Transverse colon (tissue), 4 donors: ENCODE results near the gene SLC13A4. TPM values are rescaled to one million over a fixed set of nuclear protein-coding genes. Genes with fewer than 3 reads are reported as not detected.

Experiments
- DNase-seq: peaks from one replicate; pipeline ENCODE4 v3.0.0-alpha.2; 2019
- H3K27ac ChIP-seq, 4 donors: fragments of 200-600 bp; sonication (generic); 2 replicates each; pipeline ENCODE4 v1.5.1; 2016 to 2018; ENCODE audit warnings: inconsistent platforms in 4 of 4
- H3K27me3 ChIP-seq: fragments of 200-600 bp; sonication (generic); 2 replicates; pipeline ENCODE4 v1.5.1; 2017; ENCODE audit warnings: inconsistent platforms
- H3K36me3 ChIP-seq, 4 donors: fragments of 200-600 bp; sonication (generic); 2 replicates each; pipeline ENCODE4 v1.5.1; 2017 to 2019; ENCODE audit warnings: inconsistent platforms in 4 of 4
- H3K4me1 ChIP-seq, 4 donors: fragments of 200-600 bp; sonication (generic); 2 replicates each; pipeline ENCODE4 v1.5.1; 2017 to 2020; ENCODE audit warnings: inconsistent platforms in 4 of 4
- H3K4me3 ChIP-seq, 4 donors: fragments of 200-600 bp; sonication (generic); 1 replicate in 1 of 4; 2 replicates in 3 of 4; pipeline versions ENCODE4 v1.5.1 to v1.6.1; 2017 to 2019; ENCODE audit warnings: inconsistent platforms in 4 of 4
- H3K9me3 ChIP-seq, 2 donors: fragments of 200-600 bp; sonication (generic); 2 replicates each; pipeline ENCODE4 v1.5.1; 2017 to 2019; ENCODE audit warnings: inconsistent platforms in 2 of 2
- EP300 ChIP-seq: sonication (generic); formaldehyde crosslinking; IDR thresholded peaks from one replicate; pipeline ENCODE4 v1.6.1; 2017; ENCODE audit warnings: antibody characterized with exemption, low read depth
- POLR2A ChIP-seq: fragments of 450-650 bp; IDR thresholded peaks from one replicate; pipeline ENCODE4 v1.6.1; 2016; ENCODE audit warnings: antibody characterized with exemption, mild to moderate bottlenecking, moderate library complexity
- POLR2AphosphoS5 ChIP-seq, 3 donors: sonication (generic); formaldehyde crosslinking; IDR thresholded peaks; one replicate each; pipeline ENCODE4 v1.6.1; 2016; ENCODE audit warnings: antibody characterized with exemption in 3 of 3
- WGBS, 2 donors: methylation state at CpG; one replicate each; pipeline ENCODE4 v1.1.5; 2018; ENCODE audit warnings: low coverage in 1 of 2; 5-methylcytosine and 5-hydroxymethylcytosine counted together
- in situ Hi-C, 4 donors: fragments of 200-750 bp; cut with MboI; loops; one replicate each; pipeline versions ENCODE4 v1.15.0 to v1.15.1; 2017; ENCODE audit warnings: low sequenced_read_pairs in 3 of 4, low pct_ligation_motif_present in 1 of 4, low pct_unique_long_range_greater_than_20kb in 1 of 4
- intact Hi-C: fragments of 100-400 bp; cut with DNase I; formaldehyde crosslinking; loops from one replicate; pipeline ENCODE4 v1.15.1; 2023; ENCODE audit warnings: low total_unique reads
- total RNA-seq, 4 donors: library from RNA; depleted of rRNA; stranded (reverse); fragments of >200 nt; gene quantifications; one replicate each; pipeline ENCODE4 v1.1.0, GENCODE V29; 2016
- TF ChIP-seq, protein P1 (sequence below), 5 experiments: fragments of 200-600 bp in 3 of 5; fragments of 450-650 bp in 2 of 5; sonication (generic) in 3 of 5; IDR thresholded peaks; 1 replicate in 2 of 5; 2 replicates in 3 of 5; pipeline ENCODE4 v1.5.1; 2016 to 2017; ENCODE audit warnings: antibody characterized with exemption in 5 of 5, inconsistent platforms in 3 of 5, mild to moderate bottlenecking in 2 of 5, moderate library complexity in 1 of 5

Gene SLC13A4
- total RNA-seq, 4 donors from 2014 or later, result 3.0 to 15.3 TPM; not detected in 2

- TF ChIP-seq POLR2AphosphoS5 (IDR thresholded peaks at IDR 0.05) (no peak), POLR2A (no peak), EP300 (no peak)
- TF ChIP-seq, protein P1, sequence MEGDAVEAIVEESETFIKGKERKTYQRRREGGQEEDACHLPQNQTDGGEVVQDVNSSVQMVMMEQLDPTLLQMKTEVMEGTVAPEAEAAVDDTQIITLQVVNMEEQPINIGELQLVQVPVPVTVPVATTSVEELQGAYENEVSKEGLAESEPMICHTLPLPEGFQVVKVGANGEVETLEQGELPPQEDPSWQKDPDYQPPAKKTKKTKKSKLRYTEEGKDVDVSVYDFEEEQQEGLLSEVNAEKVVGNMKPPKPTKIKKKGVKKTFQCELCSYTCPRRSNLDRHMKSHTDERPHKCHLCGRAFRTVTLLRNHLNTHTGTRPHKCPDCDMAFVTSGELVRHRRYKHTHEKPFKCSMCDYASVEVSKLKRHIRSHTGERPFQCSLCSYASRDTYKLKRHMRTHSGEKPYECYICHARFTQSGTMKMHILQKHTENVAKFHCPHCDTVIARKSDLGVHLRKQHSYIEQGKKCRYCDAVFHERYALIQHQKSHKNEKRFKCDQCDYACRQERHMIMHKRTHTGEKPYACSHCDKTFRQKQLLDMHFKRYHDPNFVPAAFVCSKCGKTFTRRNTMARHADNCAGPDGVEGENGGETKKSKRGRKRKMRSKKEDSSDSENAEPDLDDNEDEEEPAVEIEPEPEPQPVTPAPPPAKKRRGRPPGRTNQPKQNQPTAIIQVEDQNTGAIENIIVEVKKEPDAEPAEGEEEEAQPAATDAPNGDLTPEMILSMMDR (IDR thresholded peaks at IDR 0.05), result no peak
- no peak for DNase-seq
- Histone ChIP-seq H3K27me3 (no peaks in the 10 kb centered on the region), H3K9me3 (no peaks in the 10 kb centered on the region), H3K27ac (no peak overlapping the region), H3K36me3 (no peaks in the 10 kb centered on the region), H3K4me1 (no peaks in the 10 kb centered on the region), H3K4me3 (no peak overlapping the region)
- WGBS, 2 donors, result 86% methylated on average over 3 of the region's 3 CpGs
- in situ Hi-C loops (no loop called here), intact Hi-C loops (no loop called here)
These were observed 18.5 kb downstream of the SLC13A4 start for GRCh38 chr7:135709508-135709907.

DNA sequence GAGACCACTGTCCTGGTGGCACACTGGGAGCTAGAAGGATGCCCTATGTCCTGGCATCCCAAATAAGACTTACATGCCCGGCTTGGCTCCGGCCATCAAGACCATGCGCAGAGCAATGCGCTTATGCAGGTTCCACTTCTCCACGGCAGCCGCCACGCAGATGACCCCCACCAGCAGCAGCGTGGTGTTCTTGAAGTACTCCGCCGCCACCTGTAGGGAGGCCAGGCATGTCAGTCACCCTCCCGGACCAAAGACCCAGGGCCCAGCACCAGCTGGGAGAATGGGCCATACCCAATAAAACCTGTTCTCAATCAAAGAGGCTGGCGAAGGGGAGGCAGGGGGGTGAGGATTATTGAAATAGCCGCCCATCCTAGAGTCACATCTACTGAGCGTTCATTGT, 19.9 kb downstream of the SLC13A4 start:
- in situ Hi-C loops (no loop called here), intact Hi-C loops (no loop called here)
- no peak overlapping the region for H3K4me3 ChIP-seq
- H3K4me1 ChIP-seq, result no peaks in the 10 kb centered on the region
- WGBS, 2 donors, result 95% methylated on average over 14 of the region's 14 CpGs; no CpG with 5 or more reads in 1 of the 2 donors
- no peak overlapping the region for H3K27ac ChIP-seq
- no peaks in the 10 kb centered on the region for H3K36me3 ChIP-seq
- no peak for TF ChIP-seq POLR2AphosphoS5 (IDR thresholded peaks at IDR 0.05)
- TF ChIP-seq, protein P1 (IDR thresholded peaks at IDR 0.05), result no peak
- no peak for TF ChIP-seq EP300
- no peak for TF ChIP-seq POLR2A
- no peaks in the 10 kb centered on the region for H3K9me3 ChIP-seq
- H3K27me3 ChIP-seq, result no peaks in the 10 kb centered on the region
- DNase-seq, result no peak

DNA sequence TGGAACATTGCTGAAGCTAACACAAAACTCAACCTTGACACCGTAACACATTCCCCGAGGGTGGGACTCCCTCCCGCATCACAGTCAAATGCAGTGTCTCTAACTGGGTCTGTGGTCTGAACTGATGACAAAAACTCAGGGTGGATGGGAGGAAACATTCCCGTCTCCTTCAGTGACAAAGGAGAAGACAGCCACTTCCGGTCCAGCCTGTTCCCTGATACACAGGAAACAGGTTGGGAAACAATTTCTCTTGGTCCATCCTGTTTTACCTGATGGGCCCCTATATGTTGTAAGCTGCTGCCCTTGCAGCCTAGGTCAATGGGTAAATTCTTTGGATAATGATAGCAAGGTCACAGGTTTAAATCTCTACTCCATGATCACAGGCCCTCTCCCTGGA, 20.4 kb downstream of the SLC13A4 start:
- intact Hi-C loops, result no loop called here
- no peak overlapping the region for H3K27ac ChIP-seq
- no peaks in the 10 kb centered on the region for H3K36me3 ChIP-seq
- H3K4me3 ChIP-seq, result no peak overlapping the region
- in situ Hi-C loops, result no loop called here
- no peak for DNase-seq
- H3K27me3 ChIP-seq, result no peaks in the 10 kb centered on the region
- no peak for TF ChIP-seq POLR2A
- TF ChIP-seq, protein P1 (IDR thresholded peaks at IDR 0.05), result no peak
- no peak for TF ChIP-seq POLR2AphosphoS5 (IDR thresholded peaks at IDR 0.05)
- no peak for TF ChIP-seq EP300
- H3K4me1 ChIP-seq, result no peaks in the 10 kb centered on the region
- WGBS, 2 donors, result 93% methylated on average over 3 to 5 of the region's 5 CpGs
- no peaks in the 10 kb centered on the region for H3K9me3 ChIP-seq

DNA sequence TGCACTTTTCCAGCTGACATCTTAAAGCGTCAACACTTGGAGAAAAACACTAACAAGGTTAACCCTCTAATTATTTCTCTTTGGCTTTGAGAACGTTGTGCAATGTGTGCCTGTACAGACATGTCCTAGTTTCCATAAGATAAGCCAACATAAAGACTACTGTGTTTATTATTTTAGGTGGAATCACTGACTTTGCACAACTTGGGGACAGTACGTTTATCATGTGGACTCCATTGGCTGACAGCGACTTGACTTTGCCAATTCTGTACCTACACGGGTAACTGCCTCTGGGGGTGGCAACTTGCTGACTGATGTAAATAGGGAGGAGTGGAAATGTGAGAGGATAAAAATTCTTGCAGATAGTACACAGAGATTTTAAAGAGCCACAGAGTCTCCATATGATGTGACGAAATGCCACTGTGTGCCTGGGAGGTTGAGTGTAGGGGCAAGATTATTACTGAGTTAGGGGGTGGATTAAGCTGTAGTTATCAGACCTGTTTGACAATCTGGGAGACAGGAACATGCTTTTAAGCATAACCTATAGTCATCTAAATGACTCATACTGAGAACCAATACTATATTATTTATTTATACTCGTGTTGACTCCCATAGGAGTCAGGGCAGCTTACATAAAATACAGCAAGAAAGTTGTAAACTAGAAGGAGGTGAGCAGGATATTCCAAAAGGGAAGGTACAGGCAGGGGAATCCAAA, 21.0 kb downstream of the SLC13A4 start:
- no peaks in the 10 kb centered on the region for H3K4me1 ChIP-seq
- in situ Hi-C loops, result no loop called here
- intact Hi-C loops, result no loop called here
- H3K36me3 ChIP-seq, result no peaks in the 10 kb centered on the region
- H3K27me3 ChIP-seq, result no peaks in the 10 kb centered on the region
- no peaks in the 10 kb centered on the region for H3K9me3 ChIP-seq
- TF ChIP-seq POLR2AphosphoS5 (IDR thresholded peaks at IDR 0.05) (no peak), EP300 (no peak)
- DNase-seq, result no peak
- WGBS, 2 donors, result 75 to 85% methylated on average over 6 to 7 of the region's 7 CpGs
- H3K4me3 ChIP-seq, result no peak overlapping the region
- no peak overlapping the region for H3K27ac ChIP-seq
